Right kidney (tissue), 1 donor: ENCODE data around the gene FXYD1.
"Not testable (repeated sequence)": the region's sequence is repeated elsewhere in the genome, so short reads cannot be mapped to it uniquely, and the experiment has no call there.

ENCODE experiments used
- DNase-seq: peaks from one replicate; pipeline ENCODE4 v3.0.0-alpha.2; 2016

The FXYD1 gene

GRCh38 chr19:35142606-35143230, 4.1 kb downstream of the FXYD1 start:
- DNase-seq: peak; percentile 73

GRCh38 chr19:35143231-35143715, 4.6 kb downstream of the FXYD1 start, which contains the start of gene FXYD7:
TSS of gene FXYD7 (plus strand) at chr19:35143255. CDS start at chr19:35143334, 79 bp downstream.
- no peak for DNase-seq

- peak; percentile 21 for DNase-seq
These were observed 5.2 kb downstream of the FXYD1 start for GRCh38 chr19:35143818-35144217.

GRCh38 chr19:35144259-35144599, 5.6 kb downstream of the FXYD1 start:
- no peak for DNase-seq

GRCh38 chr19:35144600-35145436, 6.2 kb downstream of the FXYD1 start:
- DNase-seq: peak; percentile 61

- no peak for DNase-seq
These were observed 8.3 kb downstream of the FXYD1 start for GRCh38 chr19:35146746-35147459.

GRCh38 chr19:35149463-35149862, 10.8 kb downstream of the FXYD1 start:
- no peak for DNase-seq

GRCh38 chr19:35150445-35150844, 11.8 kb downstream of the FXYD1 start:
- no peak for DNase-seq

GRCh38 chr19:35151273-35152065, 12.8 kb downstream of the FXYD1 start:
- no peak for DNase-seq

- DNase-seq: not testable (repeated sequence)
These were observed 14.5 kb downstream of the FXYD1 start for GRCh38 chr19:35153129-35153522.

GRCh38 chr19:35153701-35154524, 15.3 kb downstream of the FXYD1 start:
- peak; percentile 32 for DNase-seq

- DNase-seq: peak; percentile 47
These were observed 16.1 kb downstream of the FXYD1 start, which contains the start of gene FXYD5 for GRCh38 chr19:35154525-35155406. TSS of gene FXYD5 (plus strand) at chr19:35154735. CDS start at chr19:35155551, 816 bp downstream.

- no peak for DNase-seq
These were observed 16.8 kb downstream of the FXYD1 start for GRCh38 chr19:35155441-35155840.

GRCh38 chr19:35155981-35156672, 17.5 kb downstream of the FXYD1 start:
- no peak for DNase-seq

- DNase-seq: no peak
These were observed 18.0 kb downstream of the FXYD1 start for GRCh38 chr19:35156673-35157014.

GRCh38 chr19:35157431-35157830, 18.8 kb downstream of the FXYD1 start:
- no peak for DNase-seq

GRCh38 chr19:35159606-35160005, 21.0 kb downstream of the FXYD1 start:
- DNase-seq: no peak

- DNase-seq: no peak
These were observed 22.2 kb downstream of the FXYD1 start for GRCh38 chr19:35160629-35161433.

- no peak for DNase-seq
These were observed 22.8 kb downstream of the FXYD1 start for GRCh38 chr19:35161434-35161743.
